NB4 (cell line): Measurements from ENCODE around the gene ENOX1.

Source experiments
- MYC ChIP-seq: IDR thresholded peaks from 2 replicates; pipeline ENCODE4 v1.6.1; 2011; ENCODE audit warnings: low read depth, low read length
- TF ChIP-seq, protein P1 (sequence below): IDR thresholded peaks from one replicate; pipeline ENCODE4 v1.5.1; 2012; ENCODE audit warnings: low read depth, low read length

DNA sequence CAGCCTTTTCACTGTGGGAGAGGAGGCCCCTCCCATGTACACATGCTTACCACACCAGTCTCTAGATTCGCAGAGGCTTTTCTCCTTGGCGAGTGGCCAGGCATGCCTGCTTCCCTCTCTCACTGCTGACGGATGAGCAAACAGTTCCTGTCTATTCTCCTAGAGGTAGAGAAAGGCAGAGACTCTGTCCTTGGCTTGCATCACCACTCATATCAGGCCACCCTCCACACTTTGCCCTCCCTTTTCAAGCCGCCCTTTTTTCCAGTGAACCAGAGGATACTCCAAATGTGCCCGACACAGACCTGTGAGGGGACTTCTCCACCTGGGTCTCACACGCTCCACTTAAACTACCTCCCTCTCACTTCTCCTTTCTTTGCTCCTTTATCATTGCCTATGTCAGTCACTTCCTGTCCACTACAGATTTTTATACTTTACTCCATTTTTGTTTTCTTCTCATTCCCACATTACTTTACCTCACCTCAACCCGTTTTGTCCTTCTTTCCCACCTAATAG is 478.8 kb downstream of the ENOX1 start:
- TF ChIP-seq, protein P1, sequence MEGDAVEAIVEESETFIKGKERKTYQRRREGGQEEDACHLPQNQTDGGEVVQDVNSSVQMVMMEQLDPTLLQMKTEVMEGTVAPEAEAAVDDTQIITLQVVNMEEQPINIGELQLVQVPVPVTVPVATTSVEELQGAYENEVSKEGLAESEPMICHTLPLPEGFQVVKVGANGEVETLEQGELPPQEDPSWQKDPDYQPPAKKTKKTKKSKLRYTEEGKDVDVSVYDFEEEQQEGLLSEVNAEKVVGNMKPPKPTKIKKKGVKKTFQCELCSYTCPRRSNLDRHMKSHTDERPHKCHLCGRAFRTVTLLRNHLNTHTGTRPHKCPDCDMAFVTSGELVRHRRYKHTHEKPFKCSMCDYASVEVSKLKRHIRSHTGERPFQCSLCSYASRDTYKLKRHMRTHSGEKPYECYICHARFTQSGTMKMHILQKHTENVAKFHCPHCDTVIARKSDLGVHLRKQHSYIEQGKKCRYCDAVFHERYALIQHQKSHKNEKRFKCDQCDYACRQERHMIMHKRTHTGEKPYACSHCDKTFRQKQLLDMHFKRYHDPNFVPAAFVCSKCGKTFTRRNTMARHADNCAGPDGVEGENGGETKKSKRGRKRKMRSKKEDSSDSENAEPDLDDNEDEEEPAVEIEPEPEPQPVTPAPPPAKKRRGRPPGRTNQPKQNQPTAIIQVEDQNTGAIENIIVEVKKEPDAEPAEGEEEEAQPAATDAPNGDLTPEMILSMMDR = no peak
- TF ChIP-seq MYC = no peak
